H1 (cell line): ENCODE data around the gene MIPEP. TPM values are rescaled to one million over a fixed set of nuclear protein-coding genes. Genes with fewer than 3 reads are reported as not detected.

Experiments
- CTCF ChIA-PET: fragments of 300-600 bp; sonication (Branson Sonifier 250); formaldehyde crosslinking; loops from one replicate; lab custom pipeline; 2021; ENCODE audit not compliant: partially characterized antibody; lab: Charles Lee
- POLR2A ChIA-PET: fragments of 300-600 bp; sonication (Branson Sonifier 250); formaldehyde crosslinking; loops from one replicate; lab custom pipeline; 2021; ENCODE audit warnings: inconsistent platforms; ENCODE audit not compliant: partially characterized antibody; lab: Charles Lee
- DNase-seq, 2 experiments: peaks; one replicate each; pipeline versions ENCODE4 v3.0.0 to v3.0.0-alpha.2; 2010 to 2022; ENCODE audit warnings: low spot score in 2 of 2, low read depth in 1 of 2, mixed read lengths in 1 of 2
- FAIRE-seq: peaks from 2 replicates; lab custom pipeline; 2011; peaks lifted over from hg19 to GRCh38; lab: Jason Lieb, UNC
- H2AFZ ChIP-seq: 2 replicates; pipeline ENCODE4 v1.8.1; 2012; ENCODE audit warnings: low read length, inconsistent platforms
- H2AK5ac ChIP-seq: 2 replicates; pipeline ENCODE4 v1.6.1; 2013; ENCODE audit warnings: low read depth, low read length
- H2BK120ac ChIP-seq: replicated peaks from 2 replicates; pipeline ENCODE3; 2013; ENCODE audit warnings: low read depth, low read length, inconsistent platforms
- H2BK12ac ChIP-seq: 2 replicates; pipeline ENCODE4 v1.6.1; 2013; ENCODE audit warnings: low read depth, low read length
- H2BK15ac ChIP-seq: 2 replicates; pipeline ENCODE4 v1.6.1; 2013; ENCODE audit warnings: low read length
- H2BK20ac ChIP-seq: 2 replicates; pipeline ENCODE4 v1.6.1; 2013; ENCODE audit warnings: low read length
- H2BK5ac ChIP-seq: 2 replicates; pipeline ENCODE4 v1.6.1; 2013; ENCODE audit warnings: low read depth, low read length
- H3K14ac ChIP-seq: 2 replicates; pipeline ENCODE4 v1.6.1; 2013; ENCODE audit warnings: inconsistent platforms; ENCODE audit not compliant: insufficient read length
- H3K18ac ChIP-seq: 2 replicates; pipeline ENCODE4 v1.6.1; 2013; ENCODE audit warnings: low read length; ENCODE audit errors: extremely low read depth
- H3K23ac ChIP-seq: 2 replicates; pipeline ENCODE4 v1.6.1; 2013; ENCODE audit warnings: inconsistent platforms; ENCODE audit not compliant: insufficient read length
- H3K23me2 ChIP-seq: 2 replicates; pipeline ENCODE4 v1.6.1; 2013; ENCODE audit warnings: low read depth, low read length
- H3K27ac ChIP-seq: 2 replicates; pipeline ENCODE4 v1.6.1; 2011; ENCODE audit warnings: low read depth, low read length, inconsistent platforms
- H3K27me3 ChIP-seq, 4 experiments: replicated peaks in 1 of 4; 1 replicate in 1 of 4; 2 replicates in 3 of 4; pipeline versions ENCODE4 v1.6.1 to v1.8.1; 2011 to 2013; ENCODE audit warnings: low read length in 3 of 4, mild to moderate bottlenecking in 3 of 4, inconsistent platforms in 2 of 4, mixed read lengths in 2 of 4, moderate library complexity in 1 of 4; ENCODE audit not compliant: control insufficient read depth in 3 of 4, insufficient read depth in 3 of 4; ENCODE audit errors: extremely low read depth in 1 of 4
- H3K36me3 ChIP-seq, 4 experiments: 2 replicates each; pipeline versions ENCODE4 v1.6.1 to v1.8.1; 2011 to 2013; ENCODE audit warnings: mild to moderate bottlenecking in 4 of 4, low read length in 3 of 4, moderate library complexity in 2 of 4, control low read depth in 1 of 4, inconsistent platforms in 1 of 4; ENCODE audit not compliant: insufficient read depth in 4 of 4, control insufficient read depth in 2 of 4
- H3K4ac ChIP-seq: replicated peaks from 2 replicates; pipeline ENCODE3; 2013; ENCODE audit warnings: low read length, low read depth, mixed read lengths, inconsistent platforms; ENCODE audit not compliant: insufficient read length
- H3K4me1 ChIP-seq, 4 experiments: replicated peaks in 1 of 4; 1 replicate in 1 of 4; 2 replicates in 3 of 4; pipeline versions ENCODE4 v1.6.1 to v1.8.1; 2011 to 2013; ENCODE audit warnings: low read length in 3 of 4, inconsistent platforms in 2 of 4, mixed read lengths in 1 of 4; ENCODE audit not compliant: insufficient read depth in 4 of 4, control insufficient read depth in 3 of 4
- H3K4me2 ChIP-seq, 2 experiments: 2 replicates each; pipeline versions ENCODE4 v1.6.1 to v1.8.1; 2011 to 2013; ENCODE audit warnings: low read depth in 2 of 2, low read length in 2 of 2, control low read depth in 1 of 2, inconsistent platforms in 1 of 2, mild to moderate bottlenecking in 1 of 2; ENCODE audit not compliant: insufficient read depth in 1 of 2
- H3K4me3 ChIP-seq, 4 experiments: fragments of 200-600, 300-600 bp in 1 of 4; sonication (generic), shearing (Covaris generic), sonication (Bioruptor Twin) in 1 of 4; 2 replicates each; pipeline versions ENCODE4 v1.5.1 to v1.8.1; 2011 to 2016; ENCODE audit warnings: low read length in 4 of 4, low read depth in 3 of 4, control low read depth in 2 of 4, inconsistent platforms in 2 of 4, mild to moderate bottlenecking in 2 of 4, mixed read lengths in 1 of 4, moderate library complexity in 1 of 4; ENCODE audit not compliant: insufficient read depth in 2 of 4; ENCODE audit errors: extremely low read depth in 1 of 4
- H3K56ac ChIP-seq: replicated peaks from 2 replicates; pipeline ENCODE3; 2013; ENCODE audit warnings: low read depth, mild to moderate bottlenecking, mixed read lengths, low read length, inconsistent platforms; ENCODE audit not compliant: insufficient read length
- H3K79me1 ChIP-seq: 2 replicates; pipeline ENCODE4 v1.6.1; 2013; ENCODE audit warnings: low read depth, low read length, control low read depth
- H3K79me2 ChIP-seq, 2 experiments: 2 replicates each; pipeline versions ENCODE4 v1.6.1 to v1.8.1; 2012 to 2013; ENCODE audit warnings: low read length in 2 of 2, mild to moderate bottlenecking in 2 of 2, inconsistent platforms in 1 of 2; ENCODE audit not compliant: insufficient read depth in 2 of 2, control insufficient read depth in 1 of 2
- H3K9ac ChIP-seq, 4 experiments: replicated peaks in 1 of 4; 1 replicate in 1 of 4; 2 replicates in 3 of 4; pipeline versions ENCODE4 v1.6.1 to v1.8.1; 2011 to 2013; ENCODE audit warnings: low read depth in 3 of 4, low read length in 3 of 4, control low read depth in 2 of 4, mild to moderate bottlenecking in 2 of 4, moderate library complexity in 2 of 4, inconsistent platforms in 1 of 4; ENCODE audit errors: extremely low read depth in 1 of 4
- H3K9me3 ChIP-seq, 2 experiments: 2 replicates each; pipeline versions ENCODE4 v1.6.1 to v1.8.1; 2012 to 2013; ENCODE audit warnings: mild to moderate bottlenecking in 2 of 2, moderate library complexity in 2 of 2, control low read depth in 1 of 2, inconsistent platforms in 1 of 2, low read depth in 1 of 2, low read length in 1 of 2, mixed read lengths in 1 of 2; ENCODE audit not compliant: insufficient read depth in 2 of 2
- H4K20me1 ChIP-seq, 2 experiments: replicated peaks in 1 of 2; 2 replicates each; pipeline versions ENCODE3 to v1.8.1; 2011 to 2013; ENCODE audit warnings: inconsistent platforms in 2 of 2, low read length in 2 of 2, mild to moderate bottlenecking in 1 of 2; ENCODE audit not compliant: insufficient read depth in 2 of 2, control insufficient read depth in 1 of 2
- H4K5ac ChIP-seq: 2 replicates; pipeline ENCODE4 v1.6.1; 2013; ENCODE audit warnings: low read length, low read depth, mixed read lengths, inconsistent platforms; ENCODE audit not compliant: insufficient read length
- H4K8ac ChIP-seq: 2 replicates; pipeline ENCODE4 v1.8.0; 2013; ENCODE audit warnings: mild to moderate bottlenecking, moderate library complexity, low read length, inconsistent platforms; ENCODE audit not compliant: insufficient read depth; ENCODE audit errors: extremely low read depth
- H4K91ac ChIP-seq: replicated peaks from 2 replicates; pipeline ENCODE3; 2013; ENCODE audit warnings: low read length, mixed read lengths, inconsistent platforms; ENCODE audit not compliant: insufficient read length
- BACH1 ChIP-seq: IDR thresholded peaks from 2 replicates; pipeline ENCODE4 v1.6.1; 2012; ENCODE audit warnings: low read length, improper control_type of control experiment
- CHD2 ChIP-seq: IDR thresholded peaks from 2 replicates; pipeline ENCODE4 v1.6.1; 2012; ENCODE audit warnings: low read length, improper control_type of control experiment
- CTBP2 ChIP-seq: IDR thresholded peaks from 2 replicates; pipeline ENCODE4 v1.7.0; 2011; ENCODE audit warnings: borderline replicate concordance, mild to moderate bottlenecking, moderate library complexity, mixed read lengths, low read length; ENCODE audit not compliant: insufficient read depth, insufficient read length
- EZH2 ChIP-seq: fragments of 200-600 bp; sonication (generic); IDR thresholded peaks from 2 replicates; pipeline ENCODE4 v1.7.1; 2012; ENCODE audit warnings: low read depth, mild to moderate bottlenecking, moderate library complexity, low read length, inconsistent platforms; ENCODE audit not compliant: severe bottlenecking
- GABPA ChIP-seq: IDR thresholded peaks from 2 replicates; pipeline ENCODE4 v1.6.1; 2011; ENCODE audit warnings: mild to moderate bottlenecking, low read length, moderate library complexity, borderline replicate concordance; ENCODE audit not compliant: insufficient read depth
- POU5F1 ChIP-seq: IDR thresholded peaks from 2 replicates; pipeline ENCODE4 v1.6.1; 2011; ENCODE audit warnings: low read depth, mild to moderate bottlenecking, low read length, moderate library complexity
- RBBP5 ChIP-seq: IDR thresholded peaks from 2 replicates; pipeline ENCODE4 v1.7.1; 2012; ENCODE audit warnings: low read depth, mild to moderate bottlenecking, inconsistent platforms, low read length, moderate library complexity, borderline replicate concordance
- RNF2 ChIP-seq: fragments of 200-900, 300-1000 bp; sonication (generic); IDR thresholded peaks from 2 replicates; pipeline ENCODE4 v1.7.1; 2016; ENCODE audit warnings: borderline replicate concordance, low read depth, mild to moderate bottlenecking, antibody characterized with exemption, low read length; ENCODE audit not compliant: poor library complexity, severe bottlenecking; ENCODE audit errors: missing control alignments
- SIX5 ChIP-seq: IDR thresholded peaks from 2 replicates; pipeline ENCODE4 v1.6.1; 2011; ENCODE audit warnings: mild to moderate bottlenecking, low read depth, low read length
- SP4 ChIP-seq: IDR thresholded peaks from 2 replicates; pipeline ENCODE4 v1.6.1; 2012; ENCODE audit warnings: low read length, inconsistent platforms
- TCF12 ChIP-seq: IDR thresholded peaks from 2 replicates; pipeline ENCODE4 v1.6.1; 2011; ENCODE audit warnings: low read depth, mild to moderate bottlenecking, low read length
- TEAD4 ChIP-seq: IDR thresholded peaks from 2 replicates; pipeline ENCODE4 v1.6.1; 2012; ENCODE audit warnings: low read depth, low read length, inconsistent platforms, mixed read lengths
- ZNF274 ChIP-seq: IDR thresholded peaks from 2 replicates; pipeline ENCODE4 v1.7.0; 2012; ENCODE audit warnings: low read length, borderline replicate concordance; ENCODE audit errors: extremely low read depth
- WGBS, 2 experiments: shearing (Covaris generic) in 1 of 2; methylation state at CpG; one replicate each; pipeline versions ENCODE4 v1.1.6 to v1.1.7; 2013 to 2015; ENCODE audit warnings: low lambda C conversion rate in 2 of 2, mixed read lengths in 2 of 2, inconsistent platforms in 1 of 2, low coverage in 1 of 2, missing lambda C conversion rate in 1 of 2; ENCODE audit not compliant: insufficient replicate concordance in 2 of 2, insufficient coverage in 1 of 2, insufficient read length in 1 of 2; ENCODE audit errors: extremely low coverage in 1 of 2, missing lambda C conversion rate in 1 of 2; 5-methylcytosine and 5-hydroxymethylcytosine counted together
- polyA plus RNA-seq, 7 experiments: library from polyadenylated mRNA; depleted of rRNA in 3 of 7; stranded (reverse) in 5 of 7; unstranded in 2 of 7; fragments of >200 nt in 5 of 7; fragments of 200-250 nt in 2 of 7; gene quantifications; 1 replicate in 5 of 7; 2 replicates in 1 of 7; 4 replicates in 1 of 7; pipeline versions ENCODE4 v1.2.1 to v1.2.3, GENCODE V29; 2011 to 2013; ENCODE audit warnings: missing spikeins in 2 of 7, mixed read lengths in 2 of 7
- total RNA-seq: library from RNA; stranded (reverse); fragmentation: NEBNext Ultra II Directional; extraction: Animal tissue kit (Norgen Biotek cat#: 25700); gene quantifications from 2 replicates; pipeline ENCODE4 v1.2.1, GENCODE V29; 2021

Gene MIPEP
- total and polyA plus RNA-seq, 2 of the 8 experiments (the other 6 are each of a cell fraction or from before 2014, with no cell fraction given): 24.0 to 24.2 TPM

DNA sequence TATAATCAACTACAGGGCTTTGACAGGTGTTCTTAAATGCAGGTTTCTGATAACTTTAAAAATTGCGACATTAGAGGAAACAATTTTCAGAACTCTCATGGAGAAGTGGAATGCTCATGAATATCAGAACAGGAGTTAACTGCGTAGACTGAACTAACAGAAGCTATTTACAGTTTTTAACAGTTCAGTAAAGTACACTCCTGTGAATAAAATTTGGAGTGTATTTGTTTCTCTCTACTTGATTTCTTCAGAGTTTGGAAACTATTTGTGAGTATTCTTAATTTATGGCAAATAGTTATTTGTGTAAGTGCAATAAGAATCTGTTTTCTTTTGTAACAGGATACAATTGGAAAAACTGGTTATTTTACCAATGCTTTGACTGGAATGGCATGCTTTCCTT, 204.6 kb downstream of the MIPEP start:
- FAIRE-seq: no peak
- WGBS, 2 experiments: 96% methylated on average over 2 of the region's 2 CpGs; no CpG with 5 or more reads in 1 of the 2 experiments
- POLR2A ChIA-PET: no interaction called here
- TF ChIP-seq SIX5 (no peak), CTBP2 (no peak), EZH2 (no peak), BACH1 (no peak), ZNF274 (no peak), GABPA (no peak), CHD2 (no peak), SP4 (no peak), TCF12 (no peak), POU5F1 (no peak), TEAD4 (no peak), RBBP5 (no peak), RNF2 (no peak)

More for the DNA sequence above, 204.6 kb downstream of the MIPEP start:
- Histone ChIP-seq H3K23ac (no peak overlapping the region), H2BK20ac (no peak overlapping the region), H3K27me3 (no peaks in the 10 kb centered on the region), H2BK12ac (no peak overlapping the region), H4K5ac (no peak overlapping the region), H2AFZ (no peak overlapping the region), H3K79me1 (no peaks in the 10 kb centered on the region), H3K36me3 (no peaks in the 10 kb centered on the region; a peak in 1 of 8 replicates), H3K18ac (no peak overlapping the region), H3K9me3 (peaks cover 12 to 19% of the 10 kb centered on the region in 2 experiments; a peak in 3 of 4 replicates), H4K20me1 (no peaks in the 10 kb centered on the region), H2AK5ac (no peak overlapping the region), H4K8ac (no peak overlapping the region), H3K4me1 (0 out of 7 replicates have a peak, but pooled peaks cover 0 to 3% (median 0%) of the 10 kb centered on the region in 4 experiments), H2BK15ac (no peak overlapping the region), H3K56ac (no peak overlapping the region), H2BK5ac (no peak overlapping the region), H2BK120ac (no peak overlapping the region), H3K4ac (no peak overlapping the region), H3K9ac (no peak overlapping the region), H4K91ac (no peak overlapping the region), H3K27ac (no peak overlapping the region), H3K14ac (no peak overlapping the region), H3K4me3 (no peak overlapping the region), H3K23me2 (no peaks in the 10 kb centered on the region), H3K79me2 (no peaks in the 10 kb centered on the region), H3K4me2 (no peak overlapping the region)
- CTCF ChIA-PET: no interaction called here
- no peak for DNase-seq
